Ectodermal cell (in vitro differentiated cells): ENCODE measurements around the gene MS4A10.
"Not testable (repeated sequence)": the region's sequence is repeated elsewhere in the genome, so short reads cannot be mapped to it uniquely, and the experiment has no call there.

Source experiments
- H3K27ac ChIP-seq: 2 replicates; pipeline ENCODE4 v1.7.0; 2013; ENCODE audit warnings: mild to moderate bottlenecking, low read depth, low read length; ENCODE audit not compliant: insufficient read depth, poor library complexity, severe bottlenecking
- H3K27me3 ChIP-seq: 2 replicates; pipeline ENCODE4 v1.7.0; 2013; ENCODE audit warnings: mild to moderate bottlenecking, low read length; ENCODE audit not compliant: insufficient read depth, control insufficient read depth, poor library complexity, severe bottlenecking
- H3K36me3 ChIP-seq: one replicate; pipeline ENCODE4 v1.7.0; 2013; ENCODE audit warnings: low read length; ENCODE audit not compliant: control insufficient read depth, insufficient read depth
- H3K4me1 ChIP-seq: one replicate; pipeline ENCODE4 v1.7.0; 2013; ENCODE audit warnings: low read length; ENCODE audit not compliant: control insufficient read depth, insufficient read depth
- H3K4me3 ChIP-seq: 2 replicates; pipeline ENCODE4 v1.7.0; 2013; ENCODE audit warnings: low read depth, low read length, control low read depth; ENCODE audit not compliant: insufficient read depth
- H3K9me3 ChIP-seq: 2 replicates; pipeline ENCODE4 v1.7.0; 2013; ENCODE audit warnings: mild to moderate bottlenecking, low read length, moderate library complexity; ENCODE audit not compliant: control insufficient read depth
- WGBS, 2 experiments: methylation state at CpG; one replicate each; pipeline ENCODE4 v1.1.7; 2013; ENCODE audit warnings: missing lambda C conversion rate in 2 of 2; 5-methylcytosine and 5-hydroxymethylcytosine counted together

MS4A10 gene

DNA sequence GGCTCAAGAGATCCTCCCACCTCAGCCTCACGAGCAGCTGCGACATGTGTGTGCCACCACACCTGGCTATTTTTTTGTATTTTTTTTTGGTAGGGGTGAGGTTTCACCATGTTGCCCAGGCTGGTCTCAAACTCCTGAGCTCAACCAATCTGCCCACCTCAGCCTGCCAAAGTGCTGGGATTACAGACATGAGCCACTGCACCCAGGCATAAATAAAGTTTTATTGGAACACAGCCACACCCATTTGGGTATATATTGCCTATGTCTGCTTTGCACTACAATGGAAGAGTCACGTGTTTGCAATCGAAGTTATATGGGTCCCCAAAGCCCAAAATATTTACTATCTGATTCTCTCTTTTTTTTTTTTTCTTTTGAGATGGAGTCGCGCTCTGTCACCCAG lies 30.2 kb upstream of the MS4A10 start:
- Histone ChIP-seq H3K9me3 (no peaks in the 10 kb centered on the region), H3K4me3 (no peak overlapping the region), H3K27ac (no peak overlapping the region), H3K27me3 (no peaks in the 10 kb centered on the region), H3K36me3 (no peaks in the 10 kb centered on the region), H3K4me1 (no peaks in the 10 kb centered on the region)
- WGBS, 2 experiments, result 90 to 93% methylated on average over 6 of the region's 6 CpGs

DNA sequence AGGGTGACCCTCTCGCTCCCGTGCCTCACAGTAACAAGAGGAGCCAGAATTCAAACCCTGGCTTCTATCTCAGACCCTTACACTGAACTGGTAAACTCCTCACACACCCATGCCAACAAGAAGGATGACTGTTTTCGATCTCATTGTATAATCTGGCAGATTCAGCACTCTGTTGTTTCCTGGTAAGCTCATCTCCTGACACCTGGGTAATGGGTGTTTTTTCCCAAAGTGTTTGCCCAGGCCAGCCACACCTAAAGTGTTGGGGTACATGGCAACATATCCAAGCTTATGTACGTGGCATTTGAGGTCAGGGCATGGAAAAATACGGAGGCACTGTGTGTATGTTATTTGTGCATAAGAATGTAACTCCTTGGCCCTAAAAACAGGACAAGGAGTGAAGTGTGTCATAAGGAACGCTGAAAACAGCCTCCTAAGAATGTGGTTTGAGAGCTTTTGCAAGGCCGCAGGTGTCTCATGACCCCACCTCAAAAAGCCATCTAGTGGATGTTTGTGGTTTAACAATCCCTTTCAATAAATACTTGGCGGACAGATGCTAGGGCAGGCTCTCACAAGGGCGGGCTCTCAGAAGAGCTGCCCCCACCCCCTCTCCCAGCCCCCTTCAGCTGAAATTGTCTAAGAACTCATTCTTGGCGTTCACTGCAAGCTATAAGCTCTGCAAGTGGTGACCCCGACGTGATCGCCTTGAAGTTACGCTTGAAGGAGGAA lies 28.7 kb upstream of the MS4A10 start, which contains the start of gene MS4A15:
MS4A15 (plus strand) TSS at position 561 of the 726 bp plus-strand sequence. CDS start 6,867 bp downstream, outside the sequence.
- no peaks in the 10 kb centered on the region for H3K27me3 ChIP-seq
- H3K4me3 ChIP-seq, result no peak within 1 kb of the TSS
- H3K27ac ChIP-seq, result no peak within 1 kb of the TSS
- 66 to 71% methylated on average over 14 of the region's 14 CpGs for WGBS, 2 experiments
- H3K36me3 ChIP-seq, result no peaks in the 10 kb centered on the region
- no peaks in the 10 kb centered on the region for H3K9me3 ChIP-seq
- H3K4me1 ChIP-seq, result no peaks in the 10 kb centered on the region

- Histone ChIP-seq H3K4me3 (no peak overlapping the region), H3K36me3 (no peaks in the 10 kb centered on the region), H3K9me3 (no peaks in the 10 kb centered on the region), H3K27ac (no peak overlapping the region), H3K27me3 (no peaks in the 10 kb centered on the region), H3K4me1 (no peaks in the 10 kb centered on the region)
- WGBS, 2 experiments, result 94 to 96% methylated on average over 16 to 19 of the region's 19 CpGs
Measured at GRCh38 chr11:60757231-60757800, 27.8 kb upstream of the MS4A10 start.

DNA sequence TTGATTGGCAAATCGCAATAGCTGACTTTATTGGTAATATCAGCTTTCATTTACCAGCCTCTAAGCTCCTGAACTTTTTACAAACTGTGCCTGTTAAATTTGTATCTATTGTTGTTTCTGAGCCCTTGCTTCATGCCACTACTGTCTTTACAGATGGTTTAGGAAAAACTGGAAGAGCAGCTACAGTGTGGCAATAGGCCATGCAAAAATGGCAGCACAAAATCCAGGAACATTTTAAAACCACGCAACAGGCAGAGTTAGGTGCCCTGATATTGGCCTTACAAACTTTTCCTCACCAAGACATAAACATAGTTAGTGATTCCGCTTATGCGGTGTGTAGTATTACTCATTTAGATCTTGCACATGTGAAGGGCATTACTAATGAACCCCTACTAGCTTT lies 26.5 kb upstream of the MS4A10 start:
- not testable (repeated sequence) for H3K27ac ChIP-seq, H3K9me3 ChIP-seq, H3K4me1 ChIP-seq, H3K4me3 ChIP-seq, H3K27me3 ChIP-seq, H3K36me3 ChIP-seq
- 94 to 95% methylated on average over 4 of the region's 4 CpGs for WGBS, 2 experiments

DNA sequence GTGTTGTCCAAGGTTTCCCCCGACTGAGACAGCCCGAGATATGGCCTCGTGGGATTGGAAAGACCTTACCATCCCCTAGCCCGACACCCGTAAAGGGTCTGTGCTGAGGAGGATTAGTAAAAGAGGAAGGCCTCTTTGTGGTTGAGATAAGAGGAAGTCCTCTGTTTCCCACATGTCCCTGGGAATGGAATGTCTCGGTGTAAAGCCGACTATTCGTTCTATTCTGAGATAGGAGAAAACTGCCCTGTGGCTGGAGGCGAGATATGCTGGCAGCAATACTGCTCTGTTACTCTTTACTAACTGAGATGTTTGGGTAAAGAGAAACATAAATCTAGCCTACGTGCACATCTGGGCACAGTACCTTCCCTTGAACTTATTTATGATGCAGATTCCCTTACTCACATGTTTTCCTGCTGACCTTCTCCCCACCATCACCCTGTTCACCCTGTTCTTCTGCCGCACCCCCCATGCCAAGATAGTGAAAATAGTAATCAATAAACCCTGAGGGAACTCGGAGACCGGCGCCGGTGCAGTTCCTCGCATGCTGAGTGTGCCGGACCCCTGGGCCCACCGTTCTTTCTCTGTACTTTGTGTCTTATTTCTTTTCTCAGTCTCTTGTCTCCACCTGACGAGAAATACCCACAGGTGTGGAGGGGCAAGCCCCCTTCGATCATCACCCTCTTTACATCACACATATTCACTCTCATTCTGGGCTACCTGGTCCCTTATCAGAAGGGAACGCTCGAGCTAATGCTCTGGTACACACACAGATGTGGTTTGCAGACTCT lies 25.5 kb upstream of the MS4A10 start:
- not testable (repeated sequence) for H3K27ac ChIP-seq, H3K9me3 ChIP-seq, H3K36me3 ChIP-seq, H3K27me3 ChIP-seq, H3K4me3 ChIP-seq, H3K4me1 ChIP-seq
- 91% methylated on average over 22 of the region's 22 CpGs for WGBS, 2 experiments

GRCh38 chr11:60761436-60762190 lies 23.5 kb upstream of the MS4A10 start:
- no peak overlapping the region for H3K27ac ChIP-seq
- H3K4me3 ChIP-seq, result no peak overlapping the region
- no peaks in the 10 kb centered on the region for H3K27me3 ChIP-seq
- no peaks in the 10 kb centered on the region for H3K36me3 ChIP-seq
- 98 to 100% methylated on average over 3 of the region's 4 CpGs for WGBS, 2 experiments
- H3K4me1 ChIP-seq, result no peaks in the 10 kb centered on the region
- H3K9me3 ChIP-seq, result no peaks in the 10 kb centered on the region

- Histone ChIP-seq H3K4me3 (no peak overlapping the region), H3K36me3 (no peaks in the 10 kb centered on the region), H3K27ac (no peak overlapping the region), H3K4me1 (no peaks in the 10 kb centered on the region), H3K27me3 (no peaks in the 10 kb centered on the region), H3K9me3 (no peaks in the 10 kb centered on the region)
- WGBS, 2 experiments, result 67 to 68% methylated on average over 11 of the region's 11 CpGs
Measured at GRCh38 chr11:60762851-60763691, 22.1 kb upstream of the MS4A10 start.

DNA sequence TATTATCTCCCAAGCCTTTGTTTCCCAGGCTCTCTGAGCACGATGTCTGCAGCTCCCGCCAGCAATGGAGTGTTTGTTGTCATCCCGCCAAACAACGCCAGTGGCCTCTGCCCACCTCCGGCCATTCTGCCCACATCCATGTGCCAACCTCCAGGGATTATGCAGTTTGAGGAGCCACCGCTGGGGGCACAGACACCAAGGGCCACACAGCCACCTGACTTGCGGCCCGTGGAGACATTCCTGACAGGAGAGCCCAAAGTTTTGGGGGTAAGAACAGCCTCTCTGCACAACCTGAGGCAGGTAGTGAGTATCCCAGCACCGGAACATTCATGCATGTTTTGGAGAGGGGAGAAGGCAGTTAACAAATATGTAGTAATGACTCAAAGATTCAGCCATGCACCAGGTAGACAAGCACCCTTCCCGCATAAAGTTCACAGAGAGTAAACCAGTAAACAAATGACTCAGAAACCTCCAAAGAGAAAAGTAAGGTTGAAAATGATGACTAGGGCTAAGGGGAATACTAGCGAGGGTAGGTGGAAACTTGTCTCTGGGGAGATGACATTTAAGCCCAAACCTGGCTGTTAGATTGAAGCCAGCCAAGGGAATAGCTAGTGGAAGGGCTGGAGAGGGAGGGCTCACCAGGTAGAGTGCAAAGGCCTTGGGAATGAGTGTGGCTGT lies 21.3 kb upstream of the MS4A10 start:
- H3K27ac ChIP-seq, result no peak overlapping the region
- H3K36me3 ChIP-seq, result no peaks in the 10 kb centered on the region
- H3K4me3 ChIP-seq, result no peak overlapping the region
- H3K27me3 ChIP-seq, result no peaks in the 10 kb centered on the region
- WGBS, 2 experiments, result 93 to 94% methylated on average over 11 of the region's 11 CpGs
- no peaks in the 10 kb centered on the region for H3K4me1 ChIP-seq
- no peaks in the 10 kb centered on the region for H3K9me3 ChIP-seq

- Histone ChIP-seq H3K9me3 (no peaks in the 10 kb centered on the region), H3K27me3 (no peaks in the 10 kb centered on the region), H3K4me1 (no peaks in the 10 kb centered on the region), H3K36me3 (no peaks in the 10 kb centered on the region), H3K27ac (no peak overlapping the region), H3K4me3 (no peak overlapping the region)
- WGBS, 2 experiments, result 75 to 77% methylated on average over 1 of the region's 1 CpG
Measured at GRCh38 chr11:60764879-60765278, 20.3 kb upstream of the MS4A10 start.
